NCI-H82 (cell line): ENCODE results near the gene PKIG.
"Not testable (repeated sequence)": the region's sequence is repeated elsewhere in the genome, so short reads cannot be mapped to it uniquely, and the experiment has no call there.

Source experiments
- DNase-seq: peaks from one replicate; lab custom pipeline; 2025; lab: John Stamatoyannopoulos, UW

The PKIG gene

DNA sequence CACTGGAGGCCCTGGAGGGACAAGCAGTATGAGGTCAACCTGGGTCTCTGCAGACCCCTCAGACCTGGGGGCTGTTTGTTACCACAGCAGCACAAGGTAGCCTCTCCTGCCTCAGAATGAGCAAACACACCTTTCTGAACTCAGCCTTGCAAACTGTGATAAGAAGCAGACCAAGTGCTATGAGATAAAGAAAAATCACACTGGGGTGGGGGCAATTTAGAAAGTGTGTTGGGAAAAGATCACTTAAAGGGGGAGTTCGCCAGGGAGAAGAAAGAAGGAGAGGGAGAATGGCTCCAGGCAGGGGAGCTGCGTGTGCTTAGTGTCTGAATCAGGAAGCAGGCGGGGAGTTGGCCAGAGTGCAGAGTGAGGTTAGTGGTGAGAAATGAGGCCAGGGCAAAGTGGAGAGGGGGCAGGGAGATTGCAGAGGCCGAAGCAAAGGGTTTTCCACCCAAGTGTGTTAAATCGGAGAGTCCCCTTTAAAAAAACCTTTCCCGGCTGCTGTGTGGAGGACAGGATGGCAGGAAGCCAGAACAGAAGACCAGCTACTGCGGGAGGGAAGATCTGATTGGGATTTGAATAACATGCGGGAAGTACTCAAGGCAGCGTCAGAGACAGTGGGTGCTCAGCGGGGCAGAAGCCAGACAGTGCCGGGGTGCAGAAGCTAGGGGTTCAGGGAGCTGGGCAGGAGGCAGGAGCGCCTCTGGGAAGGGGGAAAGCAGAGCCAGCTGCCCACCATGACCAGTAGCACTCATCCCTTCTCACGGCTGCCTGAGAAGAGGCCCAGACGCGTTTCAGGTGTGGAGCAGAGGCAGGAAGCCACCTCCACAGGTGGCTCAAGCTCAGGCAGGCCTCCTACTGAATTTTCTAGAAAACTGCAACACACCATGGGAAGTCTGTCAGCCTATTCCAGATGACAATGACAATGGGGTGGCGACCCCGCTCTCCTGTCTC is 60.1 kb downstream of the PKIG start:
- no peak for DNase-seq

GRCh38 chr20:44643154-44643519 is 60.8 kb downstream of the PKIG start:
- DNase-seq, result no peak

GRCh38 chr20:44643596-44644229 is 61.3 kb downstream of the PKIG start:
- peak; percentile 16 for DNase-seq

DNA sequence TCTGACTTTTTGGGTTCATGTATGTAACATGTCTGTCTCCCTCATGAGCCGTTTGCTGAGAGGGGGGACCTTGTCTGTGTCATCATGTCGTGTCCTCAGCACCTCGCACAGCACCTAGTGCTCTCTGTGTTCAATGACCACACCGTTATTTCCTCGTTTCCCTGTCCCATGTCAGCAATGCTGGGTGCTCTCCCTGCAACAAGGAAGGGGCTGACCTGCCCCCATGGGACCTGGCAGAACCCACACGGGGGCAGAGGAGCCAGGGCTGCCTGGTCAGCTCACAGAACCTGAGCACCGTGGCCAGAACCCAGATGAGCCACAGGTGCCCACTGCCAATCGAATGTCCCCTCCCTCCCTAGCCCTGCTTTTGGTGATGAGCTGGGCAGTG is 61.8 kb downstream of the PKIG start:
- DNase-seq, result no peak

DNA sequence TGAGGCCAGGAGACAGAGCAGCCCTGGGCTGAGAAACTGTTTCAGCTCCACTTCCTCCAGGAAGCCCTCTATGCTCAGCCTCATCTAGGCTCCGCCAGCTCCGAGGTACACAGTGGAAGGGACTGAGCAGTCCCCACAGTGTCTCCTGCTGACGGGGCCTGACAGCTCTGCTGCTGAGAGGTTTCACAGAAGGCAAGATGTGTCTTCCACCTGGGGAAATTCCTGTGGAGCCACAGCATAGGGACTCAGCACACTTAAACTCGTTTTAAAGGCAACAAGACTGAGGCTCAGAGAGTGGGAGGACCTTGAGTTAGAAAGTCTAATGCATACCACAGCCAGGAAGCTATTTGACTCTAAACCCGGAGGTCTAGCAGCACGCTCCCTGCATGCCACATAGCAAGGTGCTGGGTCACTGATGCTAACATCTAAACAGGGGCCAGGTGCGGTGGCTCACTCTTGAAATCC is 62.3 kb downstream of the PKIG start:
- no peak for DNase-seq

DNA sequence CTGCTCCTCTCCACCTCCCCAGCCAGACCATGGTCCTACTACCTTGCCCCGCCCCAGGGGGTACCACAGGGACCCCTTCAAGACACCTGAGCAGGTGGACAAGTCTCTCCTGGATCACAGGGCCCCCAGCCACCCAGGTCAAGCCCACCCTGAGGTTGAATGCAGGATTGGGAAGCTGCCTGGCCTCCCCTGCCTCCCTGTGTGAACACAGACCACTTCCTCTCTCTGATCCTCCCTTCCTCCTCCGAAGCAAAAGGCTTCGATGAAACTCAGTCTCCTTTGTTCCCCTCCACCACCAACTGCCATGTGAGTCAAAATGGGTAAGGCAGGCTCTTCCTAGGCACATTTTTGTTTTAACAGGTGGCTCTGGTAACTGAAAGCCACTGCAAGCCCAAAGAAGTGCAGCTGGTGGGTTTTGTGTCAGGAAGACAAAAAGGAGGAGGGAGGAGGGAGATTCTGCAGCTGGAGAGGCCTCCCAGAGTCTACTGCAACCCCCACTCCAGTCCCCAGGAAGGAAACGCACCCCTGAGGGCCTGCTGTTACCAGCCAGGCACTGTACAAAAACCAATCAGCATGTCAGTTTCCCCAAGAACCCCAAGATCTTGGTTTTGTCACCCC is 63.8 kb downstream of the PKIG start:
- no peak for DNase-seq

GRCh38 chr20:44646641-44647274 is 64.4 kb downstream of the PKIG start:
- DNase-seq, result no peak

GRCh38 chr20:44648068-44648467 is 65.7 kb downstream of the PKIG start:
- no peak for DNase-seq

- DNase-seq, result peak; percentile 34
Observed at GRCh38 chr20:44648579-44648978, 66.2 kb downstream of the PKIG start.

DNA sequence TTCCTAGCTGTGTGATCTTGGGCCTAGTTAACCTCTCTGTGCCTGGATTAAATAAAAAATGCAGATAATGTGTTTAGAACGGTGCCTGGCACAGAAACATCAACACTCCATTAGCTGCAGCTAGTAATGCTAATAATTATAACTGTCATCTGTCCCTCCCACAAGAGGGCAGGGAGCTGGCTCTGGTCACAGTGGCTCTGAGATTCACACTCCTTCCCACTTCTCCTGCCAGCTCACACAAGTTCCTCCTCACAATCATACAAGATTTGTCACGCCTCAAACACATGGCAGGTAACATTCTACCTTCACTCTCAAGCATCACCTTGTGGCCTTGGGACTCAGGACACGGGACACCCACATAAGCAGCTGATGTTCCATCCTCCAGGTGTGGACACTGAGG is 66.7 kb downstream of the PKIG start:
- DNase-seq, result no peak

- no peak for DNase-seq
Observed at GRCh38 chr20:44649976-44650375, 67.6 kb downstream of the PKIG start.

- peak; percentile 44 for DNase-seq
Observed at GRCh38 chr20:44650771-44651433, 68.5 kb downstream of the PKIG start.

GRCh38 chr20:44651434-44651683 is 69.0 kb downstream of the PKIG start:
- no peak for DNase-seq

DNA sequence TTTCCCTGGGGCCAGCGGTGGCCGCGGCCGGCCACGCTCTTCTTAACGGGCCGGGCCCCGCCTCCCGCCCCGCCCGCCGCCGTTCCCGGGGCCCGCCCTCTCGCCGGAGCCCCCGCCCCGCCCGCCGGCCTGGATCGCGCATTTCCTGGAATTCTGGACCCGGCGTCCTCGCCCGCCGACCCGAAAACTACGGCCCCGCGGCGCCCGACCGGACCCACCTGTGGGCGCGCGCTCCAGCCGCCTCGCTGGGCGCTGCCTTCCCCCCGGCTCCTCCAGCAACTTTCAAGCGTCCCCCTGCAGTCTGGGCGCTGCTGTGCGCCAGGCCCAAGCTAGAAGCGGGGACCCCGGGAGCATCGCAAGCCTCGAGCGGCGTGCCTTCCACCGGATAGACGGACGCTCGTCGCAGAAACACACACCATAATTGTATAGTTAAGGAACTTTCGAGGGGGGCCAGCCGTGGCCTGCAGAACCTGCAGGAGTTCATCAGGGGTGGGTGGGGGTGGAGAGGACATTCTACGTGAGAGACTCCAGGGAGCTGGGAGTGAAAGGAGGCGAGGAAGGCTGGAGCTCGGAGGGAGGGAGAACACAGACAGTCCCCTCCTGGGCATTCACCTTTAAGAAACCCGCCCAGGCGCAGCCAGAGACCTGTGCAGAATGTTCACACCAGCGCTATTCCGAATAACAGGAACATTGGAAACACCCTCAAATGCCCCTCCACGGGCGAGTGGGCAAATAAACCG is 69.5 kb downstream of the PKIG start, which contains the start of gene ADA:
ADA (minus strand) TSS at position 16 of the 740 bp plus-strand sequence. CDS start 92 bp downstream, outside the sequence.
- DNase-seq, result peak; percentile 65

GRCh38 chr20:44653546-44653945 is 71.2 kb downstream of the PKIG start:
- no peak for DNase-seq

GRCh38 chr20:44654210-44654609 is 71.8 kb downstream of the PKIG start:
- not testable (repeated sequence) for DNase-seq

GRCh38 chr20:44656448-44656847 is 74.1 kb downstream of the PKIG start:
- no peak for DNase-seq

DNA sequence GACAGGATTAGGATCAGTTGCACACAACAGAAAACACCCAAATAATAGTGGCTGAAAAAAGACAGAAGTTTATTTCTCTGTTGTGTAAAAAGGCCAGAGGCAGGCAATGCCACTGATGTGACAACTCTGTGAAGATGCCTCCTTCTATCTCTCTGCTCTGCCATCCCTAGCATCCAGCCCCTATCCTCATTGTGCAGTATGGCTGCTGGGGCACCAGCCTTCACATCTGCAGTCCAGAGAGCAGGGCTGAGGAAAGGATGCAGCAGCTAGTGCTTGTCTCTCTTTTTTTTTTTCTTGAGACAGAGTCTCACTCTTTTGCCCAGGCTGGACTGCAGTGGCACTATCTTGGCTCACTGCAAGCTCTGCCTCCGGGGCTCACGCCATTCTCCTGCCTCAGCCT is 75.5 kb downstream of the PKIG start:
- no peak for DNase-seq

GRCh38 chr20:44658810-44659209 is 76.4 kb downstream of the PKIG start:
- DNase-seq, result no peak

GRCh38 chr20:44659931-44660330 is 77.6 kb downstream of the PKIG start:
- no peak for DNase-seq

- no peak for DNase-seq
Observed at GRCh38 chr20:44660581-44660980, 78.2 kb downstream of the PKIG start.
